GM21619 (cell line): Measurements from ENCODE around the gene CCDC146.
"Not testable (repeated sequence)": the region's sequence is repeated elsewhere in the genome, so short reads cannot be mapped to it uniquely, and the experiment has no call there.

Experiments
- ATAC-seq: cut with Tn5 transposase; IDR thresholded peaks from one replicate; pipeline ENCODE4 v1.9.1; 2021; ENCODE audit not compliant: unreplicated experiment

The CCDC146 gene

DNA sequence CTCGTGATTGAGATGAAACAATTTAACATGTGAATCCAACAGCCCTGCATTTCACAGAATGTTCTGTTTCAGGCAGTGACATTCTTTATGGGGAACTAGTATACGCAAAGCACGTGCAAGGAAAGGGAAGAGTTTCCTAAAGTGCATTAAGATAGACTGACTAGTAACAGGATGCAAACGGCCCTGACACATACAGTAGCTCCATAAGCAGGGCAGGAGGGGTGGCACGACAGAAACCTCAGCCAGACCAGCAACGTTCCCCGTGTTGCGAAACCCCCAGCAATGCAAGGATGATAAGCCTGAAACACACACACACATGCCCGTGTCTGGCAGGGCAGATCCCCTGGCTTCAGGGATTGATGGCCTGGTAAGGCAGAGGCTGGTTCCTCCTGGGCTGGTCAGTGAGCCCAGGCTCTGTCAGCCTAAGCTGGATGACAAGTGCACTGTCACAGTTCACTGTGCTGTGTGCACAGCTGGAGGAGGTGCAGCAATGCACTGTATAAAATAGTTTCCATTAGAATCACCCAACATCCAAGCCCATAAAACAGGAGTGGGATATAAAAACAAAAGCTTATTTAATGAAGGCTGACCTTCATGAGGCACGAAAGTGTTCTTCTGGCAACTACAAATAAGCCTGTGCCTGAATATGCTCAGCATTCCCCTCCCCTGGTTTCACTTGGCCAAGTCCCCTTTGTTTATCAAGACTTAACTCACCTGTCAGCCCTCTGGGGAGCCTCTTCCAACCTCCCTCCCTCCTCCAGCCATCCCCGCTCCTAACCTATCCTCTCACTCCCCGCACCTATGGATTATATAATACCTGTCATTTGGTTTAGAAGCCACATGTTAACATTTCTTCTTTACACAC is 204.9 kb downstream of the CCDC146 start:
- no peak for ATAC-seq

DNA sequence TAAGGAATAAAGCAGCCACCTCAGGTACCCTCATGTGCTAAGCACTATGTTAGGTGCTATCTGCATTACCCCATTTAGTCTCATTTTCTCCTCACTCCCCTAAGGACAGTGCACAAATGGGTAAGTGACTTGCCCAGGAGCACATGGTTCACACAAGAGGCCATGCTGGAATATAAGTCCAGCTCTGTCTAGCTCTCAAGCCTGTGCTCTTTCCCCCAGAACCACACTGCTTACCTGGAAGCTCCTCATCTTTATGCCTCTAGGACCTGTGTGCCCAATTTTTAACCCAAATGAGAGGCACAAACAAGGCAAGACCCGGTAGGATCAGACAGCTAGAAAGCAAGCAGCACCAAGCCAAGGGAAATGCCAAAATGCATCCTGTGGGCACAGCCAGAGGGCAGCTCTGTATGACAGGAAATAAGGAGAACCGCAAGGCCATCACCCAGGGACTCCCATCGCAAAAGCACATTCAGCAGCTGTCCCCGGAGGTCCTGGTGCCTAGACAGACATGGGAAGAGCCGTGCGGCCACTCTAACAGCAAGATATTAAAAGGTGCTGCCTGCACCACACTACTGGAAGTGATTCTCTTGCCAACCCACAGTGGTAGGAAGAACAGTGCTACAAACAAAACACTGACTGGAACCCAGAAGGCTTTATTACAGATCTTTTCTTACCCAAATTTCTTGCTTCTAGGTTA is 205.7 kb downstream of the CCDC146 start:
- no peak for ATAC-seq

DNA sequence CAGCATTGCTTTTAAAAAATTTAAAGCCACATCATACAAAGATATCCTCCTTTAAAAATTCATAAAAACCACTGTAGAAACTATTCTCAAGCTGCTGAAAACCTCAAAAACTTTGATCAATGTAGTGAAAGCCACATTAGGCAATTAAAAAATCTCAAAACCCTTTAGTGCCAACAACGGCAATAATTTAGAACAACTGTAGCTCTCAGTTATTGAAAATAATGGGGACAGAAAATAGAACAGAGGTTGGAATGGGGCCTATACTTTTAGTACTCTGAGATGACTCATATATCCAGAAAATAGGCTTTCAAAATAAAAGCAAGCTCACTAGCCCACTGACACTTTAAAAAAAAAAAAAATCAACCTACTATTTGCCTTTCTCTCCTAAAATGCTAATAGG is 206.3 kb downstream of the CCDC146 start:
- ATAC-seq: no peak

DNA sequence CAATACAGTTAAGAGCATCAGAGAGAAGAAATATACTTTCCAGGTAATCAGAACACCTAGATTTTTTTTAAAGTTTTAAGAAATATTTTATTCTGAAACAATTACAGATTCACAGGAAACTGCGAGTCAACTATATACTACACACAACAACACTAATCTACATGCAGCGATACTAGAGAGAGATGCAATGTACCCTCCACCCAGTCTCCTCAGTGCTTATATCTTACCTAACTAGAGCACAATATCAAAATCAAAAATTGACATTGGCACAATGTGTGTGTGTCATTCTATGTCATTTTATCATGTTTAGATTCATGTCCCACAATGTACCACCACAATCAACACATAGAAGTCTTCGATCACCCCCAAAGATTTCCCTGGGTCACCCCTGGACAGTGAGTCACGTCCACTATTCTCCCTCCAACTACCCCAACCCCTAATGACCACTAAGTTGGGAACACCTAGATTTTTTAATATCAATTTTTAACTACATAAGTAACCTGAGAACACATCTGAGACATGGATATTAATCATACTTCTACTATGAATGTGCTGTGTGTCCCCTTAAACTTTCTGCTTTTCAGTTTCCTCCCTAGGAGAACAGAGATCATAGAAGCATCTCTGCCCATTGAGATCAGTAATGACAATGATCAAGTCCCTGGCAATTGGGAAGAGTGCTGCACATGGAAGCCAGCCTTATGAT is 207.2 kb downstream of the CCDC146 start:
- peak; percentile 13 for ATAC-seq

DNA sequence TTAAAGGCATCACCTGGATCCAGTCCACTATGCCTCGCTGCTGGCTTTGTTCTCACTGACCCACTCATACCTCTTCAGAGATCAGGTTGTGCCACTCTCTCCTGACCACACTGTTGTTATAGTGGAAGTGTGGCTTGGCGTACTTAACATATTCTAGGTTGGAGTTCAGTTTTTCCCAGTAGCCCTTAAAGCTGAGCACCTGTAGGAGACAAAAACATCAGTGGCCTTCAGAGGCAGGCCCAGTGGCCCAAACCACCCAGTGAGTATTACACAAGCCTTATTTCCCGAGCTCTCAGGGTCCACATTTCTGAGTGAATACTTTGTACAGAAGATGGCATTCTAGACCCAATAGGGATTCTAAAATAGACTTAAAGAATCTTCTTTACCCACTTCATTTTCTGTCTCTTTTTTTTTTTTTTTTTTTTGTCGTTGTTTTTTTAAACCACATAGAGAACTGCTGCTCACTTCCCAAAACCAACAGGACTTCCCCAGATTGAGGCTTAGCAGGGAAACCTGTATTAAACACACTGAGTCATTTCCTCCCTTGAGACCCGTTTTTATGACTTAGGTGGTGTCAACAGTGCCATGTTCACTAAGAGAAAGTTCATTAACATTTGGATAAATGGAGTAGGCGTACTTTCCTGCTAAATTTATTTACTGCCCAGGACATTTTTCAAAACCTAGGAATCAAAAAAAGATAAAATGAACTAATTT is 207.9 kb downstream of the CCDC146 start:
- peak; percentile 56 for ATAC-seq

DNA sequence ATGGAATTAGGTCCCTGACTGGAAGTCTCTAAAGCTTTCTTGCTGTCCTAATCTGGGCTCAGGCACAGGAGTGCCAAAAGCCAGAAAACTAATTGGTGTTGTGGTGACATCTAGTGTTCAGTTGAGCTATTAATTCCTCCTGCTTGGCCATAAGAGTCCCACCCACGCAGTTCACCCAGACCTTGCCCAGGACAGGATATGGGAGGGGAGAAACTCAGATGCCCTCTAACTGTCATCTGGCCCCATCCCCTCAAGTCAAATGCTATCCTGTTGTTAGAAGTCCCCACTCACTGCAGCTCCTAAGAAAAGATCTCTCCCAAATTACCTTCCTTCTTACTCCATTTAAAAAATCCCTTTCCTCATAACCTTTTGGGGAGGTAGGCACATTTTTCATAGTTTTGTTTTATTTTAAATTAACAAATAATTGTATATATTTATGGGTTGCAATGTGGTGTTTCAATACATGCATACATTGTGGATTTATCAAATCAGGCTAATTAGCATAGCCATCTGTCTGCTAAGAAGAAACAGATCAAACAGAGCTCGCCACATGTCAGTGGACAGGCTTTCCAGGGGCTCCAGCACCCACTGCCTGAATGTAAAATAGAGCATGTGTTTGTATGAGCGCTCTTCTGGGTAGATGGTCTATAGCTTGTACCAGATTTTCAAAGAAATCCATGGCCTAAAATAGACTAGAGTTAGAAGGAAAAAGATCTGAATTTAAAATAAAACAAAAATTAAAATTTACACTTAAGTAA is 209.7 kb downstream of the CCDC146 start:
- peak; percentile 77 for ATAC-seq

DNA sequence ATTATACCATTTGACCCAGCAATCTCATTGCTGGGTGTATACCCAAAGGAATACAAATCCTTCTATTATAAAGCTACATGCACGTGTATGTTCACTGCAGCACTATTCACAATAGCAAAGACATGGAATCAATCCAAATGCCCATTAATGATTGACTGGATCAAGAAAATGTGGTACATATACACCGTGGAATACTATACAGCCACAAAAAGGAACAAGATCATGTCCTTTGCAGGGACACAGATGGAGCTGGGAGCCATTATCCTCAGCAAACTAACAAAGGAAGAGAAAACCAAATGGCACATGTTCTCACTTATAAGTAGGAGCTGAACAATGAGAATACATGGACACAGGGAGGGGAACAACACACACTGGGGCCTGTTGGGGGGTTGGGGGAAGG is 211.6 kb downstream of the CCDC146 start:
- ATAC-seq: not testable (repeated sequence)

DNA sequence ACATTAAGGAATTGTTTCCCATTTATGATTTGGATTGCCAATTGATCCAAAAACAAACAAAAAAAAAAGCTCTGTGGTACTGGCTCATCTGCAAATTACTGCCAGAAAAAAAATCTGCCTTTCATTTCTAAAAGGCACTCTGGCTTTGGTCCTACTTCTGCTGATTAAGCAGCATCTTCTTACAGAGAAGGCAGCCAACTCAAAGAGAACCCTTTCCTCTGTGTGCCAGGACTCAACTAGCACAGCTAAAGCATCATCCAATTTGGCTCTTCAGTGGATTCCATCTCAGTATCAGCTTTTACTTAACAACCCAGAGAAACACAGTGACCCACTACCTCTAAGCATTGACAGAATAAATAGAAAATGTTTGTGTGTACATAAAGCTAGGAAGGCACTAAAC is 213.2 kb downstream of the CCDC146 start:
- no peak for ATAC-seq

DNA sequence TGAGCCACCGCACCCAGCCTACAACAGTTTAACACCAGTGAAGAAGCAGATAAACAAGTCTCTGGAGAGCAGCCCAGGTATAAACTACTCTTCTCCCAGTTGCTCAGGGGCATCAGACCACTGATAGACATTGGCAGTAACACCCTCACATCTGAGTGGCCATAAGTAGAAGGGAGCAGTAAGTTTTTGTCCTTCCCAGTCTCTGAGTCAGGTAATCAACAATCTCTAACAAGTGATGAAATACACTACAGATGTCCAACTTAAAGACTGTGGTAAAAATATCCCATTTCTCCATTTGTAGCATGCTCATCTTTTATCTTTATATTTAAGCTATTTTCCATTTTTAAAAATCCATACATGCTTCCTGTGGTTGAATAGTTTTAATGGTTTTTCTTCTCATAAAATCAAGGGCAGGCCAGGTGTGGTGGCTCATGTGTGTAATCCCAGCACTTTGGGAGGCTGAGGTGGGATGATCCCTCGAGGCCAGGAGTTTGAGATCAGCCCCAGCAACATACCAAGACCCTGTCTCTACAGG is 215.1 kb downstream of the CCDC146 start:
- ATAC-seq: no peak

DNA sequence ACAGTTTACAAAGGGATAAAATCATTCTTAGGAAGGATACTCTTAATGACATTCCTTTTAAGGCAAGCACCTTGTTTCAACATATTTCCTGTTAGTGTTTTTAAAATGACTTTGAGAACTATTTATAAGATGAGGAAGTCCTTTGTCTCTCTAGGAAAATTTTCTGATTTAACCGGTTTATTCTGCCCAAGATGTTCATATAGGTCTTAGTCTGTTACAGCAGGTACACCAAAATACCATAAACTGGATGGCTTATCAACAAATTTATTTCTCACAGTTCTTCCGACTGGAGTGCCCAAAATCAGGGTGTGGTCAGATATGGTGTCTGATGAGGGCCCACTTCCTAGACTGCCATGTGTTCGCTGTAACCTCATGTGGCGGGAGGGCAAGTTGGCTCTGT is 215.8 kb downstream of the CCDC146 start:
- ATAC-seq: no peak

DNA sequence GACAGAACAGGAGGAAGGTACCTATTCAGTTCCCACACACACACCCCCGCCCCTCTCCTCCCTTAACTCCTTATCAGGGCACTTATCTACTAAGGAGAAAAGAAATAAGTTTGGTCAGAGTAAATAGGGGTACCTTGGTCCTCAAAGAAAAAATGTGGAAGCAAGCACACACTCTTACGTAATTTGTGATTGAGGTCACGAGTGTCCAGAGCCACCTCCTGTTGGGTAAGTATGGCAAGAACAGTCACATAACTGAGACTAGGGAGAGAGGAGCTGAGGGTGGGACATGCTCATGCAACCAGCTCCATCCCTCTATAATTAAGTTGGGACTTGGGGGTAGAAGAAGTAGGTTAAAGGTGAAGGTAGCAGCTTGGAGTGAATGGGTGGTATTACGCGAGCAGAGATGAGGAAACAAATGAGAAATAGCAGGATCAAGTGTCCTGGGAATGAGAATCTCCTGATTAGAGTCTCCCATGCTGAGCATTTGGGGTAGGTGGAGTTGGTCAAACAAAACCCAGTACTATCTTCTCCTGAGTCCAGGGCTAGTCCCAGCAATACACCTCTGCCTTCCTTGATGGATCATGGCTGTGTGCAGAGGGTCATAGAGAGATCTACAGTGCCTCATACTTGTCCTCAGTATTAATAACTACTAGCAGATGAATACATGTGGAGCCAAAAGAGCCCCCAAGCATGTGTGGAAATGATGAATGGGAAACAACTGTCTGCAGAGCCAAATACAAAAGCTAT is 216.6 kb downstream of the CCDC146 start:
- no peak for ATAC-seq

DNA sequence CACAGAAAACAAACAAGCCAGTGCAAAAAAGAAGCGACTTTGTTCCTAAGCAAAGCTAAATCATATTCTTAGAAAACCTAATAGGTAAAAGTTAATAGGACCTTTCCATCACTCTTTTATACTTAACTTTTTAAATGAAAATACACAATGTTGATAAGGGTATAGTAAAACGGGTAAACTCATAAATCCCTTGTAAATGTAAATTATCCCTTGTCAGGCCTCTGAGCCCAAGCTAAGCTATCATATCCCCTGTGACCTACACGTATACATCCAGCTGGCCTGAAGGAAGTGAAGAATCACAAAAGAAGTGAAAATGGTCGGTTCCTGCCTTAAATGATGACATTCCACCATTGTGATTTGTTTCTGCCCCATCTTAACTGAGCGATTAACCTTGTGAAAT is 217.3 kb downstream of the CCDC146 start:
- ATAC-seq: no peak
